IMR-90 (cell line): ENCODE results near the gene MR1. TPM values are rescaled to one million over a fixed set of nuclear protein-coding genes. Genes with fewer than 3 reads are reported as not detected.

Experiments used
- ATAC-seq: fragments of 200-7000 bp; cut with Tn5 transposase; 2 replicates; pipeline ENCODE4 v1.9.1; 2020; ENCODE audit warnings: low read depth, mild to moderate bottlenecking, moderate library complexity
- BruUV-seq: library from RNA; stranded (reverse); fragments of 400-500 nt; replicated peaks from 2 replicates; lab custom pipeline; 2021; lab: Mats Ljungman, UMichigan
- CTCF ChIA-PET: fragments of 300-600 bp; formaldehyde crosslinking; extraction: SDS; loops from one replicate; lab custom pipeline; 2021; ENCODE audit warnings: antibody characterized with exemption; lab: Yijun Ruan, JAX
- POLR2A ChIA-PET: fragments of 300-600 bp; sonication (Branson Sonifier 250); formaldehyde crosslinking; loops from one replicate; lab custom pipeline; 2022; ENCODE audit warnings: antibody characterized with exemption; ENCODE audit not compliant: unreplicated experiment; lab: Charles Lee
- DNase-seq: peaks from one replicate; pipeline ENCODE4 v3.0.0; 2013
- H2AFZ ChIP-seq: replicated peaks from 2 replicates; pipeline ENCODE3; 2013; ENCODE audit warnings: low read length, mild to moderate bottlenecking; ENCODE audit not compliant: poor library complexity
- H2AK5ac ChIP-seq: 2 replicates; pipeline ENCODE4 v1.6.1; 2013; ENCODE audit warnings: low read depth, low read length, inconsistent platforms
- H2AK9ac ChIP-seq: replicated peaks from 2 replicates; pipeline ENCODE3; 2013; ENCODE audit warnings: mild to moderate bottlenecking, low read depth, low read length, moderate library complexity; ENCODE audit not compliant: poor library complexity
- H2BK120ac ChIP-seq: 2 replicates; pipeline ENCODE4 v1.6.1; 2013; ENCODE audit warnings: low read depth, low read length, inconsistent platforms
- H2BK15ac ChIP-seq: 3 replicates; pipeline ENCODE4 v1.6.1; 2013; ENCODE audit warnings: low read depth, low read length, inconsistent platforms
- H2BK20ac ChIP-seq: 2 replicates; pipeline ENCODE4 v1.6.1; 2013; ENCODE audit warnings: low read depth, mild to moderate bottlenecking, inconsistent platforms, low read length, moderate library complexity
- H2BK5ac ChIP-seq: 2 replicates; pipeline ENCODE4 v1.6.1; 2013; ENCODE audit warnings: mild to moderate bottlenecking, low read depth, low read length, inconsistent platforms; ENCODE audit not compliant: poor library complexity, severe bottlenecking
- H3K14ac ChIP-seq: replicated peaks from 2 replicates; pipeline ENCODE4 v1.6.1; 2013; ENCODE audit warnings: low read depth, low read length, inconsistent platforms
- H3K18ac ChIP-seq: 2 replicates; pipeline ENCODE4 v1.6.1; 2013; ENCODE audit warnings: low read depth, low read length, control low read depth
- H3K23ac ChIP-seq: 2 replicates; pipeline ENCODE4 v1.6.1; 2013; ENCODE audit warnings: low read depth, low read length, inconsistent platforms
- H3K27ac ChIP-seq: 2 replicates; pipeline ENCODE4 v1.5.1; 2013; ENCODE audit warnings: mild to moderate bottlenecking, control low read depth, low read length; ENCODE audit not compliant: insufficient read depth
- H3K27me3 ChIP-seq: 2 replicates; pipeline ENCODE4 v1.6.1; 2013; ENCODE audit warnings: low read length; ENCODE audit not compliant: control insufficient read depth, insufficient read depth
- H3K36me3 ChIP-seq: 2 replicates; pipeline ENCODE4 v1.6.1; 2013; ENCODE audit warnings: low read length, mixed read lengths; ENCODE audit not compliant: control insufficient read depth, insufficient read depth
- H3K4ac ChIP-seq: 2 replicates; pipeline ENCODE4 v1.6.1; 2013; ENCODE audit warnings: low read depth, low read length, inconsistent platforms
- H3K4me1 ChIP-seq: 2 replicates; pipeline ENCODE4 v1.6.1; 2013; ENCODE audit warnings: low read length, mixed read lengths; ENCODE audit not compliant: control insufficient read depth, insufficient read depth
- H3K4me2 ChIP-seq: 2 replicates; pipeline ENCODE4 v1.6.1; 2013; ENCODE audit warnings: low read depth, mild to moderate bottlenecking, control low read depth, low read length, moderate library complexity
- H3K4me3 ChIP-seq: 2 replicates; pipeline ENCODE4 v1.5.1; 2013; ENCODE audit warnings: low read depth, mild to moderate bottlenecking, control low read depth, low read length, moderate library complexity; ENCODE audit not compliant: insufficient read depth
- H3K56ac ChIP-seq: 2 replicates; pipeline ENCODE4 v1.6.1; 2013; ENCODE audit warnings: low read length, inconsistent platforms; ENCODE audit not compliant: insufficient read depth; ENCODE audit errors: extremely low read depth
- H3K79me1 ChIP-seq, 2 experiments: 2 replicates each; pipeline ENCODE4 v1.6.1; 2013; ENCODE audit warnings: low read length in 2 of 2, inconsistent platforms in 1 of 2, low read depth in 1 of 2
- H3K9ac ChIP-seq: 2 replicates; pipeline ENCODE4 v1.6.1; 2013; ENCODE audit warnings: low read depth, low read length, control low read depth
- H3K9me1 ChIP-seq: 2 replicates; pipeline ENCODE4 v1.6.1; 2013; ENCODE audit warnings: low read length, inconsistent platforms; ENCODE audit not compliant: insufficient read depth
- H3K9me3 ChIP-seq: 2 replicates; pipeline ENCODE4 v1.6.1; 2013; ENCODE audit warnings: low read length; ENCODE audit not compliant: control insufficient read depth, insufficient read depth
- H4K20me1 ChIP-seq: 2 replicates; pipeline ENCODE4 v1.6.1; 2013; ENCODE audit warnings: low read length, inconsistent platforms; ENCODE audit not compliant: insufficient read depth
- H4K5ac ChIP-seq: 2 replicates; pipeline ENCODE4 v1.6.1; 2013; ENCODE audit warnings: mild to moderate bottlenecking, low read depth, low read length, control low read depth
- H4K8ac ChIP-seq, 2 experiments: 2 replicates each; pipeline ENCODE4 v1.6.1; 2013; ENCODE audit warnings: low read depth in 2 of 2, low read length in 2 of 2, control low read depth in 1 of 2, inconsistent platforms in 1 of 2
- H4K91ac ChIP-seq: 2 replicates; pipeline ENCODE4 v1.6.1; 2013; ENCODE audit warnings: low read depth, low read length, inconsistent platforms; ENCODE audit not compliant: insufficient read depth
- CEBPB ChIP-seq: IDR thresholded peaks from 2 replicates; pipeline ENCODE4 v1.6.1; 2012; ENCODE audit warnings: low read depth, low read length, improper control_type of control experiment
- CHD1 ChIP-seq: IDR thresholded peaks from 2 replicates; pipeline ENCODE4 v1.6.1; 2012; ENCODE audit warnings: low read depth, low read length, improper control_type of control experiment
- FOS ChIP-seq: fragments of 150-350 bp; IDR thresholded peaks from 2 replicates; pipeline ENCODE4 v1.6.1; 2016; ENCODE audit warnings: low read depth, low read length
- MAZ ChIP-seq: IDR thresholded peaks from 2 replicates; pipeline ENCODE4 v1.6.1; 2012; ENCODE audit warnings: low read depth, mild to moderate bottlenecking, low read length, improper control_type of control experiment, moderate library complexity, borderline replicate concordance
- POLR2A ChIP-seq: IDR thresholded peaks from 2 replicates; pipeline ENCODE4 v1.6.1; 2012; ENCODE audit warnings: mild to moderate bottlenecking, low read depth, low read length
- RCOR1 ChIP-seq: IDR thresholded peaks from 2 replicates; pipeline ENCODE4 v1.6.1; 2012; ENCODE audit warnings: mild to moderate bottlenecking, low read length, improper control_type of control experiment; ENCODE audit not compliant: insufficient replicate concordance
- SMC3 ChIP-seq: fragments of 150-350 bp; IDR thresholded peaks from 2 replicates; pipeline ENCODE4 v1.6.1; 2016; ENCODE audit warnings: low read depth, mild to moderate bottlenecking, antibody characterized with exemption, low read length, moderate library complexity
- WGBS, 2 experiments: methylation state at CpG; one replicate each; pipeline versions ENCODE4 v1.1.5 to v1.1.7; 2013; ENCODE audit warnings: missing lambda C conversion rate in 2 of 2; ENCODE audit not compliant: insufficient read length in 1 of 2; ENCODE audit errors: extremely low coverage in 2 of 2; 5-methylcytosine and 5-hydroxymethylcytosine counted together
- dilution Hi-C: fragments of 300-500 bp; cut with HindIII; formaldehyde crosslinking; loops from one replicate; pipeline ENCODE4 v1.14.3; 2018; ENCODE audit warnings: low sequenced_read_pairs; ENCODE audit not compliant: unreplicated experiment
- in situ Hi-C: fragments of 300-500 bp; cut with MboI; formaldehyde crosslinking; loops from 3 replicates; pipeline ENCODE4 v1.14.3; 2019; ENCODE audit warnings: low sequenced_read_pairs, inconsistent platforms, mixed read lengths
- intact Hi-C: fragments of 100-400 bp; cut with micrococcal nuclease; formaldehyde crosslinking; loops from 2 replicates; pipeline ENCODE4 v1.10.0; 2022
- polyA plus RNA-seq, 3 experiments: library from polyadenylated mRNA; depleted of rRNA; stranded (reverse); fragments of >200 nt; gene quantifications; 2 replicates each; pipeline ENCODE4 v1.2.3, GENCODE V29; 2012; ENCODE audit warnings: low replicate concordance in 1 of 3
- total RNA-seq: library from RNA; depleted of rRNA; stranded (reverse); fragments of >200 nt; gene quantifications from 2 replicates; pipeline ENCODE4 v1.2.3, GENCODE V29; 2012
- TF ChIP-seq, protein P1 (sequence below): conservative IDR thresholded peaks from 2 replicates; pipeline ENCODE4 v1.5.1; 2012; ENCODE audit warnings: mild to moderate bottlenecking, low read depth, low read length, improper control_type of control experiment
- TF ChIP-seq, protein P2 (sequence below): fragments of 150-350 bp; IDR thresholded peaks from 2 replicates; pipeline ENCODE4 v1.6.1; 2017; ENCODE audit warnings: mild to moderate bottlenecking, antibody characterized with exemption, low read length, low read depth

MR1 gene
- total and polyA plus RNA-seq, 2 of the 4 experiments (the other 2 are of a cell fraction), result 6.0 to 6.1 TPM

DNA sequence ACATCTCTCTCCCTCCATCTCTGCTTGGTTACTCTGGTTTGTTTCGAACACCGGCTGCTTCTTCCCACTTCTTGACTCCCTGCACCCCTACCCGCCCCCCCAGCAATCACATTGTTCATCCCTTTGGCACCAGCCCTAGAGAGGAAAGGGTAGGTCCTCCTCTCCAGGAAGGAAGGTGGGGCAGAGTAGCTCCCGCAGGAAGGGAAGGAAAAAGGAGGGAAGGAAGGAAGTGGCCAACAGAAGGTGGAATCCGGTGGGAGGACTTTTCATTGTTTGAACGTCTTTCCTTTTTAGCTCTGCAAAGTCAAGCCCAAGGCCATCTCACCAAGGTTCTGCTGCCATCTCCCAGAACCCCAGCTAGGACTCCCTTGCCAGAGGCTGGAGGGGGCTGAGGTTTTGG, 72.7 kb downstream of the MR1 start:
- H2BK15ac ChIP-seq, result no peak overlapping the region
- no TSS peak for BruUV-seq
- H2BK120ac ChIP-seq, result no peak overlapping the region
- peaks cover 16 to 49% of the 10 kb centered on the region in 2 experiments for H3K79me1 ChIP-seq
- no peaks in the 10 kb centered on the region for H3K9me3 ChIP-seq
- H2AK9ac ChIP-seq, result no peak overlapping the region
- no peak overlapping the region; the same call in 1 of the 2 replicates for H2AK5ac ChIP-seq
- no peak for TF ChIP-seq RCOR1
- TF ChIP-seq SMC3, result no peak
- TF ChIP-seq MAZ, result no peak
- TF ChIP-seq, protein P1, sequence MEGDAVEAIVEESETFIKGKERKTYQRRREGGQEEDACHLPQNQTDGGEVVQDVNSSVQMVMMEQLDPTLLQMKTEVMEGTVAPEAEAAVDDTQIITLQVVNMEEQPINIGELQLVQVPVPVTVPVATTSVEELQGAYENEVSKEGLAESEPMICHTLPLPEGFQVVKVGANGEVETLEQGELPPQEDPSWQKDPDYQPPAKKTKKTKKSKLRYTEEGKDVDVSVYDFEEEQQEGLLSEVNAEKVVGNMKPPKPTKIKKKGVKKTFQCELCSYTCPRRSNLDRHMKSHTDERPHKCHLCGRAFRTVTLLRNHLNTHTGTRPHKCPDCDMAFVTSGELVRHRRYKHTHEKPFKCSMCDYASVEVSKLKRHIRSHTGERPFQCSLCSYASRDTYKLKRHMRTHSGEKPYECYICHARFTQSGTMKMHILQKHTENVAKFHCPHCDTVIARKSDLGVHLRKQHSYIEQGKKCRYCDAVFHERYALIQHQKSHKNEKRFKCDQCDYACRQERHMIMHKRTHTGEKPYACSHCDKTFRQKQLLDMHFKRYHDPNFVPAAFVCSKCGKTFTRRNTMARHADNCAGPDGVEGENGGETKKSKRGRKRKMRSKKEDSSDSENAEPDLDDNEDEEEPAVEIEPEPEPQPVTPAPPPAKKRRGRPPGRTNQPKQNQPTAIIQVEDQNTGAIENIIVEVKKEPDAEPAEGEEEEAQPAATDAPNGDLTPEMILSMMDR, result no peak
- TF ChIP-seq, protein P2, sequence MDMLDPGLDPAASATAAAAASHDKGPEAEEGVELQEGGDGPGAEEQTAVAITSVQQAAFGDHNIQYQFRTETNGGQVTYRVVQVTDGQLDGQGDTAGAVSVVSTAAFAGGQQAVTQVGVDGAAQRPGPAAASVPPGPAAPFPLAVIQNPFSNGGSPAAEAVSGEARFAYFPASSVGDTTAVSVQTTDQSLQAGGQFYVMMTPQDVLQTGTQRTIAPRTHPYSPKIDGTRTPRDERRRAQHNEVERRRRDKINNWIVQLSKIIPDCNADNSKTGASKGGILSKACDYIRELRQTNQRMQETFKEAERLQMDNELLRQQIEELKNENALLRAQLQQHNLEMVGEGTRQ, result no peak
- TF ChIP-seq CEBPB, result no peak
- no peak for TF ChIP-seq POLR2A
- no peak for TF ChIP-seq CHD1
- no peak for TF ChIP-seq FOS
- H3K18ac ChIP-seq, result no peak overlapping the region
- no peak for DNase-seq
- H3K14ac ChIP-seq, result no peak overlapping the region
- no peak overlapping the region for H3K9ac ChIP-seq
- dilution Hi-C loops, result no loop called here
- H4K5ac ChIP-seq, result no peak overlapping the region
- H4K8ac ChIP-seq, result no peak overlapping the region
- H3K4ac ChIP-seq, result no peak overlapping the region
- no peak overlapping the region for H4K91ac ChIP-seq
- no peak overlapping the region for H3K56ac ChIP-seq
- H3K4me1 ChIP-seq, result peaks cover 27% of the 10 kb centered on the region
- H3K4me2 ChIP-seq, result no peak overlapping the region
- H2AFZ ChIP-seq, result no peak overlapping the region
- no peaks in the 10 kb centered on the region for H4K20me1 ChIP-seq
- no peaks in the 10 kb centered on the region for H3K27me3 ChIP-seq
- peaks cover 23% of the 10 kb centered on the region for H3K9me1 ChIP-seq
- no peak overlapping the region; the same call in 1 of the 2 replicates for H2BK20ac ChIP-seq
- no peak overlapping the region for H2BK5ac ChIP-seq
- H3K23ac ChIP-seq, result no peak overlapping the region
- H3K27ac ChIP-seq, result no peak overlapping the region
- no CpG with 5 or more reads among the region's 6 CpGs for WGBS, 2 experiments
- ATAC-seq, result no peak
- intact Hi-C loops, result no loop called here
- in situ Hi-C loops, result no loop called here
- CTCF ChIA-PET, result interaction anchor here (1.1 to 1.3 kb wide), 2 partner anchors 36 to 68 kb away, joined by 3 read pairs; no protein-coding TSS in a partner anchor
- no peaks in the 10 kb centered on the region for H3K36me3 ChIP-seq
- H3K4me3 ChIP-seq, result no peak overlapping the region
- POLR2A ChIA-PET, result interaction anchor here (1.0 to 1.8 kb wide), 2 partner anchors 11 to 16 kb away, joined by 3 to 14 read pairs; no protein-coding TSS in a partner anchor
